ENCODE results near the gene ARVCF.

The ARVCF gene

DNA sequence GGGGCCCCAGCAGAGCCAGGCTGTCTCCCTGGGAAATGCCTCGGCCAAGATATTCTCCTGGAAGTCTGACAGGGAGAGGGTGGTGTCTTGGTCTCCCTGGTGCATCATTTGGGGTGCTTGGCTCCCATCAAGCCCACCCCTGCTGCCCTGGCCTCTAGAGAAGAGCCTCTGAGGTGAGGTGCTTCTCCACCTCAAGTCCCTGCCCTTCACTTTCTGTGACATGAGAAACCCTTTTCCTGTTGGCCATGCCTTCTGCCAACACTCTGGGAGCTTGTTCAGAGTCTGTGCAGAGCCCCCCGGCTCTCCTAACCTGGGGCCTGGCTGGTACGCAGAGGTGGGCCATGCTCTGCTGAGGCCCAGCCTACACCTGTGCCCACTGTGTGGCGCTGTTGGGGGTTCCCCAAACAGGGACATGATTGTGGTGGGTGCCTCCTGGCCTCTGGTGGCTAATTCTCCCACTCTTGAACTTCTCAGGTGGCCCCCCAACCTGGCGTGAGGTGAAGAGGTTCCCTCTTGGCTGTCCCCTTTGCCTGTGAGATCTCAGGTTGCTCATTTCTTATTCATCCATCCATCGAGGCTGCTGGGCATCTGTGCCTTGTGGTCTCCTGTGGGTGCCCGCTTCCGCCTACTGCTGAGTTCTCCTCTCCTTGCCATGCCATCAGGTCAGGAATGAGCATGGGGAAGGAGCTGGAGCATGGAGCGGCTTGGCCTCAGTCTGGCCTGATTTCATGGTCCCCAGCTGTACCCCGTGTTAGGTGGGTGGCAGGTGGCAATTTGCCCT lies 44.3 kb upstream of the ARVCF start:
- no peaks in the 10 kb centered on the region for H3K36me3 ChIP-seq (ENCODE audit: control insufficient read depth, insufficient read depth, low read length)
- no peak overlapping the region for H3K9ac ChIP-seq
- no peaks in the 10 kb centered on the region for H3K27me3 ChIP-seq (ENCODE audit: control insufficient read depth, insufficient read depth, low read length)
- no peaks in the 10 kb centered on the region for H3K4me1 ChIP-seq
- H3K27ac ChIP-seq, result no peak overlapping the region
- H3K4me2 ChIP-seq (ENCODE audit: low read length), result no peak overlapping the region
- H3K9me3 ChIP-seq (ENCODE audit: control insufficient read depth, low read length), result no peaks in the 10 kb centered on the region
- no peaks in the 10 kb centered on the region for H3K79me2 ChIP-seq
- H2AFZ ChIP-seq, result no peak overlapping the region
- no peak overlapping the region for H3K4me3 ChIP-seq (ENCODE audit: low read depth, low read length)
- TF ChIP-seq CTCF (IDR thresholded peaks at IDR 0.05), result no peak

- no peaks in the 10 kb centered on the region for H3K79me2 ChIP-seq
- H3K27me3 ChIP-seq (ENCODE audit: control insufficient read depth, insufficient read depth, low read length), result no peaks in the 10 kb centered on the region
- no peak overlapping the region for H3K9ac ChIP-seq
- H3K4me2 ChIP-seq (ENCODE audit: low read length), result no peak overlapping the region
- H2AFZ ChIP-seq, result no peak overlapping the region
- no peaks in the 10 kb centered on the region for H3K36me3 ChIP-seq (ENCODE audit: control insufficient read depth, insufficient read depth, low read length)
- H3K9me3 ChIP-seq (ENCODE audit: control insufficient read depth, low read length), result no peaks in the 10 kb centered on the region
- H3K4me1 ChIP-seq, result no peaks in the 10 kb centered on the region
- H3K27ac ChIP-seq, result no peak overlapping the region
- TF ChIP-seq CTCF (IDR thresholded peaks at IDR 0.05), result no peak
- H3K4me3 ChIP-seq (ENCODE audit: low read depth, low read length), result no peak overlapping the region
These were observed 42.6 kb upstream of the ARVCF start for GRCh38 chr22:20058989-20059770.

DNA sequence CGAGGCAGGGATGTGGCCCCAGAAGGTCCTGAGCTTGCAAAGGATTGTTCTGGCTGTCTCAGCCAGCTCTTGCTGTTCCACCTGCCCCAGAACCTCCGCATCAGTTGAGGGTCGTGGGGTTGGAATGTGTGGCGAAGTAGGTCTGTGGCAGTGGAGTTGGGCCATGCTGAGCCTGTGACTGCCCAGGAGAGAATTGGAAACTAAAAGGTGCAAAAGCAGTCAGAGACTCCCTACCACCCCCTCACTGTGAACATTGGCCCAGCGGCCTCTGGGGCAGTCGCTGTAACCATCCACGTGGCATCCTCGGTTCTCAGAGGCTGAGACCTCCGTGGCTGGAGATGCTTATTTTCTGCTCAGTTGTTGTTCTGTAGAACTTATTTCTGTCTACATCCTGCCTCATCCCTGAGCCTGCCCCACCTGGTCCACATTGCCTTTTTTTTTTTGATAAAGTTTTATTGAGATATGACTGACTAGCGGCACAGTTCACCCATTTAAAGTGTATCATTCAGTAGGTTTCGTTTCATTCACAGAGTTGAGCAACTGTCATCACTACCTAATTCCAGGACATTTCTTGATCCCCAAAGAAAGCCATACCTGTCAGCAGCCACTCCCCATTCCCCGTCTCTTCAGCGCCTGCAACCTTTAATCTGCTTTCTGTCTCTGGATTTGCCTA lies 41.1 kb upstream of the ARVCF start:
- no peaks in the 10 kb centered on the region for H3K36me3 ChIP-seq (ENCODE audit: control insufficient read depth, insufficient read depth, low read length)
- no peaks in the 10 kb centered on the region for H3K9me3 ChIP-seq (ENCODE audit: control insufficient read depth, low read length)
- no peak overlapping the region for H3K9ac ChIP-seq
- no peak overlapping the region for H3K4me2 ChIP-seq (ENCODE audit: low read length)
- H2AFZ ChIP-seq, result no peak overlapping the region
- H3K27ac ChIP-seq, result no peak overlapping the region
- H3K4me1 ChIP-seq, result no peaks in the 10 kb centered on the region
- no peak for TF ChIP-seq CTCF (IDR thresholded peaks at IDR 0.05)
- no peaks in the 10 kb centered on the region for H3K27me3 ChIP-seq (ENCODE audit: control insufficient read depth, insufficient read depth, low read length)
- H3K4me3 ChIP-seq (ENCODE audit: low read depth, low read length), result no peak overlapping the region
- no peaks in the 10 kb centered on the region for H3K79me2 ChIP-seq

GRCh38 chr22:20056696-20057386 lies 40.2 kb upstream of the ARVCF start:
- H3K4me1 ChIP-seq, result no peaks in the 10 kb centered on the region
- H3K27ac ChIP-seq, result no peak overlapping the region
- H2AFZ ChIP-seq, result no peak overlapping the region
- TF ChIP-seq CTCF (IDR thresholded peaks at IDR 0.05), result no peak
- H3K27me3 ChIP-seq (ENCODE audit: control insufficient read depth, insufficient read depth, low read length), result no peaks in the 10 kb centered on the region
- H3K36me3 ChIP-seq (ENCODE audit: control insufficient read depth, insufficient read depth, low read length), result no peaks in the 10 kb centered on the region
- no peak overlapping the region for H3K9ac ChIP-seq
- H3K9me3 ChIP-seq (ENCODE audit: control insufficient read depth, low read length), result no peaks in the 10 kb centered on the region
- no peaks in the 10 kb centered on the region for H3K79me2 ChIP-seq
- no peak overlapping the region for H3K4me3 ChIP-seq (ENCODE audit: low read depth, low read length)
- no peak overlapping the region for H3K4me2 ChIP-seq (ENCODE audit: low read length)
